SIG-M5 treated with dmso at 0.1 percent for 504 hours (cell line): Measurements from ENCODE around the gene BTBD1.

Experiments used
- DNase-seq: peaks from one replicate; lab custom pipeline; 2025; ENCODE audit not compliant: unreplicated experiment; lab: John Stamatoyannopoulos, UW

BTBD1 gene

GRCh38 chr15:83066734-83067637 lies at the start of gene BTBD1:
Gene BTBD1, minus strand, starts transcription at chr15:83067252. Its CDS starts 101 bp downstream, at chr15:83067151.
- peak; percentile 84 for DNase-seq

DNA sequence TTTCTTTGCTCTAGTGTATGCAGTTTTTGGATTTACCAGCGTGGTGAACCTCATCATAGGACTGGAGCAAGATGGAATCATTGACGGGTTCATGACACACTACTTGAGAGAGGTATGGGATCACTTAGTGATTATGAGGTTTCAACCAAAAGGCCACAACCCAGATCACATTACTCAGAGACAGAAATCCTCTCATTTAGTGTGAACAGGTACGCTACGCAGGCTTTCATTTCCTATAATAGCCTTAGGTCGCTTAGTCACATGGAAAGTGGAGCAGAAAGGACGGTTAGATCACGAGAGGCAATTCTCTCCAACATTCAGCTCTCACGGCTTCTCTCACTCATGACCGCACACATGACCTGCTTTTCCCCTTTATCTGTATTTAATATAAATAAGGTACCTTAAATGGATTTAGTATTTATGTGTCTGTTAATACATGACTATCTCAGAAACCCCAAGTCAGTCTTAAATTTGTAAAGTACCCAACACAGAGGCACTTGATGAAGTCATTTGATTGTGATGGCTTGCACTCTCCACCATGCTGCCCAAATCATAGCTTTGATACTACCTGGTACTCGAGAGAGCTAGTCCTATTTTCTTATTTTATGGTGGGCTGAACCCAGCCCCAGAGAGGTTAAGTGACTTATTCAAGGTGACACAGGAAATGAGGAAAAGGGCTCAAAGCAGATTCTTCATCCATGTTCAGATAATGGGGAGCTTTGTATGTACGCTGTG lies 48.9 kb upstream of the BTBD1 start:
- no peak for DNase-seq

DNA sequence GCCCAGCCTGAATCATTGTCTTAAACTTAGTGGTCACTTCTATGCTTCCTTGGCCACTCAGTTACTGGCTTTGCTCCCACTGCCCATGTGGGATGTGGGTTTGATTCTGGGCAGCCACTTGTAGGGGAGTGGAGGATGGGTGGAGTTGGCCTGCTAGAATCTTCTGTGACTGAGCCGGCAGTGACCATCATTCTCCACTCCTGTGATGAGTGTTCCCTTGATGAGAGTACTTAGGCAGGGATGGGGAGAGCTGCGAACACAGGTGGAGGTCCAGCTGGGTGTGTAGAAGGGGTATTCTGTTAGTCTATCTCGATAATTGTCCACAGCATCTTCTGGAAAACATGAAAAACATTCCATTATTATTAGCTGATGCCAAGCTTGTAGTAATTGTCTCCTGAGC lies 48.4 kb upstream of the BTBD1 start:
- DNase-seq: no peak

DNA sequence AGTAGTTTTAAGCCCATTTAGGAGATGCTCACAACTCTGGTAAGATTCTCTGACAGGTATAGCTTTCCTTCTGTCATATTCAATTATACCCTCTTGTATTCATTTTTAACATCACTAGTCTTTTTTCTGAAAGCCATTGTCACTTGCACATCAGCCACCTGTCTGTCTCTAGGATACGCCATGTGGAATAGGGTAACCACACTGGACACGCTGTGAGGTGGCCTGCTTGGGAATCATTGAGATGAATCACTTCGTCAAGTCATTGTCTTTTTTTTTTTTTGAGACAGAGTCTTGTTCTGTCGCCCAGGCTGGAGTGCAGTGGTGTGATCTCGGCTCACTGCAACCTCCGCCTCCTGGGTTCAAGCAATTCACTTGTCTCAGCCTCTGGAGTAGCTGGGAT lies 47.8 kb upstream of the BTBD1 start:
- DNase-seq: no peak

- no peak for DNase-seq
These were observed 47.0 kb upstream of the BTBD1 start for GRCh38 chr15:83113881-83114674.

DNA sequence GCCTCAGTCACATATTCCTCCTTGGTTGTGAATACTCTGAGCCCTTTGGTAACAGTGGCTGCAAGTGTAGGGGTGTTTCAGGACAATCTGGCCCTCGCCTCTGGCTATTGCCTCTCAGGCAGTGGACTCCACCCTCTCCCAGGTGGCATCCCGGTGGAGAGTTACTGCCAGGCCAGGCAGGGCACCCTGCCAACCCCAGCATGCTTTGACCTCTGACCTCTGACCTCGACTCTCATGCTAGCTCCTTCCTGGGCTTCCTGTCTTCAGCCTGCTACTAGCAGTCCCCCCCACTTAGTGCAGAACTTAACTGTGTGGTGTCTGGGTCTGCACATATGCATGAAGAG lies 45.9 kb upstream of the BTBD1 start:
- DNase-seq: no peak

DNA sequence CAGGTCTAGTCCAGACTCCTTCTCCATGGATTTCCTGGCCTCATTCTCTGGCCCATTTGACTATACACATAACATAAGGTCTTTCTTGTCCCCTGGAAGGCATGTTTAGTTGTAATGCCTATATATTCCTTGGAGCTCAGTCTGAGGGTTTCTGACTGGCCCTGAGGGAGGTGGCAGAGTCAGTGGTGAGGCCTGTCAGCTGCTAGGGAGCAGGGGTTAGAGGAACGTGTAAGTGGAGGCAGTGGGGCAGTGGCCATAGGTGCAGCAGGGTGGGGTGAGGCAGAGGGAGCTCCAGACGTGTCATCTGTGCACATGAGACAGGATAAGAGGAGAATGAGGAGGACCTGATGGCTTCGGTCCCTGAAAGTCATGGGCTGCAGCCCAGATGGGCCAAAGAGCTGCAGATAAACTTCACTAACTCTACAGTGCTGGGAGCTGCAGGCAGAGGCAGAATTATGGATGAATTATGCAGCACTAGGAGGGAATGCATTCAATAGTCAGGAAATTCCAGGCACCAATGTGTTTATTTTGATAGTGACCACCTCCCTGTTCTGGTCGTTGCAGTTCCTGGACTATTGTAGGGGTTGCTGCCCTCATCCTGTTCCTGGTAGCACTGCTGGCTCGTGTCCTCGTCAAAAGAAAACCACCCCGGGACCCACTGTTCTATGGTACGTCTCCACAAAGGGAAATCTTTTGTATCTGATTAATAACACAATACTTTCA lies 45.3 kb upstream of the BTBD1 start:
- no peak for DNase-seq

- no peak for DNase-seq
These were observed 44.1 kb upstream of the BTBD1 start for GRCh38 chr15:83111149-83111548.

DNA sequence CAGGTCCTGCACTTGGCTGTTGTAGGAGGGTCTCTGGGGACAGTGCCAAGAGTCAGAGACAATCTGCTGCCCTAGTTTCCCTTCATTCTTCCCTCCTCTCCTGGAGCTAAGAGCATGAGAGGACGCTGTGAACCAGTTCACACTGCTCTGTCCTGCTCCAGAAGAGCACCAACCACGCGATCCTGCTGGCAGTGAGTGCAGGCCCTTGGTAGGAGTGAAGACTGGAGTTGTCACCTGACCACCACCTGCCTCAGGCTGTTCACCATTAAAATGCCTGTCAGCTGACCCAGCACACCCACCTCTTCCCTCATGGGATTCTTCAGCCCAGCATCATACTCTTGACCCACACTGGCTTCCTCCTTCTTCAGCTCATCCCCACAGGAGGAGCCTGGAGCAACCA lies 43.3 kb upstream of the BTBD1 start:
- DNase-seq: no peak

DNA sequence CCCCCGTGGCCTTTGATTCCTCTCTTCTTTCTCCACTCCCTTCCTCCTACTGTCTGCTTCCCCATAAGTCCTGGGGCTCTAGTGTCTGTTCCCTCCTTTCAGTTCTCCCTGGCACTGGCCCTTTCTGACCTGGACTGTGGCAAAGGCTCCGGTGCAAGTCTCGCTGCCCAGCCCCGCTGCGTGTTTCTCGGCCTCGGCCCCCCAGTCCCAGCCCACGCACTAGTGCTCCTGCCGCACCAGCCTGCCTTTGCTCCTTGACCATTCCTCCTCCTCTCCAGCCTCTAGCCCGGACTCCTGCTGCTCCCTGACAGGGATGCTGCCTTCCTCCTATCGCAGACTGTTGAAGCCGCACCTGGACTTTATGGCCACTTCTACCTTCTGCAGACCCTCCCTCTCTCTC lies 42.5 kb upstream of the BTBD1 start:
- no peak for DNase-seq

DNA sequence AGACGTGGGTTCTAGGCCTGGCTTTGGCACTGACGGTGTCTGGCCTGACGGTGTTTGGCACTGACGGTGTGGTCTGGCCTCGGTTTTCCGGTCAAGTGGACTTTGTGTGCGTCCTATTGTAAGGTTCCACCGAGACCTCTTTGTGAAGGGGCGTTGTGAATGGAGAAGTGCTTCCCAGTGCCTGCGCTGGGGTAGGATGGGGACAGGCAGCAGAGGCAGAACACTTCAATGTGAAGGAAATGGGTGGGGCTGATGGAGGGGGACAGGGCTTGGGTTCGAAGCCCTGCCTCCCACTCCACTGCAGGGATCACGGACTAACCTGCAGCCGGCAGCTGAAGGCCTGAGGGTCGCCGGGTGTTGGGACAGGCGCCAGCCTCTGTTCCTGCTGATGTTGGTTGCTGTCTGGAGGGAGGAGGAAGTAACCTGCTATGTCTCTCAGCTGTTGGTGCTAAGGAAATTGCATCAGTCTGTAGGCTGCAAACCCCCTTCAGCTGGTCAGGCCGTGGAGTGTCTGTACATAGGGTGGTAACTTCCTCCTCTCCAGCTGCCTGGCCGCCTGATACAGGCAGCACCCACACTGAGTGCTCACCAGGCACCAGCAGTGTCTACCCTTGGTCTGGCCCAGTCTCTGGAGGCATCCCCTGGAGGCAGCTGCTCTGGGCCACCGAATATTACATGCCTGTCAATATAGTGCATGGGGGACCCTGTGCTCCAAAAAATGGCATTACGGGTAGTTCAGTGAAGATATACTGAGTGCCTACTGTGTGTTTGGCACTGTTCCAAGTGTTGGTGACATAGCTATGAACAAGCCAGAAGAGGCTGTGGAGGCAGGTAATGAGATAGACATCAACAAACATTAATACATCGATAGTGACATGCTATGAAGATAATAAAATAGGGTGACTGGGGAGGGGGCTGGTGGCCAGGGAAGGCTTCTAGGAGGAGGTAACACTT lies 41.5 kb upstream of the BTBD1 start:
- DNase-seq: peak; percentile 96

GRCh38 chr15:83107841-83108181 lies 40.8 kb upstream of the BTBD1 start:
- no peak for DNase-seq

DNA sequence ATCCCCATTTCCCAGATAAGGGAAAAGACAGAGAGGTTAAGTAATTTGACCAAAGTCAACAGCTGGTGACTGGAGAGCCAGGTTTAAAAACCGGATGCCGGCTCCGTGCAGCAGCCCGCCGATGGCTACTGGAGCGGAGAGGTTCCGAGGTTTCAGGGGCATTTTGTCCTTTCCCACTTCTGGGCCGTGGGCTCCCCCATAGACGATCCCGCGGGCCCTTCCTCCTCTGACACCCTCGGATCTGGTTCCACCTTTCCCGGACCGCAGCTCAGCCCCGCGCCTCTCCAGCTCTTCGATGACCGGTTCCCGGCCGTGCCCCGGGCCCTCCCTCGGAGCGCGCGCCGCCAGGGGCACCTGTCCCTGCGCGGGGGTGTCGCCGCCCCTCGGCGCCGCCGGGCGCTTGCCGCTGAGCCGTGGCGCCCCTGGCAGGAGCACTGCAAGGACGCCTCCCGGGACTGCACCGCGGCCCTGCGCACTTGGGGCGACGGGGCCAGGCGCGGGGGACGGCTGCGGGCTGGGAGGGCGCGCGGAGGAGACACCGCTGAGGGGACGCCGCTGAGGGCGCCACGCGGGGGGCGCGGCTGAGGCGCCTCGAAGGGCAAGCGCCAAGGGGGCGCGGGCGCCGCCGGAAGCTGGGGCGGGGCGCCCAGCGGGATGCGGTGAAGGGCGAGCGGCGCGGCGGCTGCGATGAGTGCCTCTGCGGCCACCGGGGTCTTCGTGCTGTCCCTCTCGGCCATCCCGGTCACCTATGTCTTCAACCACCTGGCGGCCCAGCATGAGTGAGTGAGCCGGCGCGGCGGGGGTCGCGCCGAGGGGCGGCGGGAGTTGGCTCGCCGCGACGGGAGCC lies 40.2 kb upstream of the BTBD1 start, which contains the start of gene TM6SF1:
Gene TM6SF1 (plus strand): TSS at position 652 of the 847 bp plus-strand sequence. CDS start 36 bp downstream, at position 688.
- no peak for DNase-seq

DNA sequence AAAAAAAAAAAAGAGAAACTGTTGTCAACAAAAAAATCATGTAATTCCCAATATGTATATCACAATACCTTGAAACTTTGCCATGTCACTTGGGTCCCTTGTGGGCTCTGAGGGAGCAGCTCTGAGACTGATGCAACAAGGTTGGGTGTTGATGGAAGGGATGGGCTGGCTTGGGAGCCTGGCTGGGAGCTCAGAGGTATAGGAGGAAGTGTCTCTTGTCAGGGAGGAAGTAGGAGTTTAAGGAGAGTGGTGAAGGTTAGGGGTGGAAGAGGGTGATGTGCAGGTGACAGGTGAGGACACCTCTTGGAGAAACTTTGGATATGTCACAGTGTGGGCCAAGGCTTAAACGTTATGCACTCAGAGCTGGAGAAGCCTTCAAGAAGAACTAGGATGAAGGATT lies 38.4 kb upstream of the BTBD1 start:
- no peak for DNase-seq

- DNase-seq: no peak
These were observed 37.1 kb upstream of the BTBD1 start for GRCh38 chr15:83104141-83104540.

DNA sequence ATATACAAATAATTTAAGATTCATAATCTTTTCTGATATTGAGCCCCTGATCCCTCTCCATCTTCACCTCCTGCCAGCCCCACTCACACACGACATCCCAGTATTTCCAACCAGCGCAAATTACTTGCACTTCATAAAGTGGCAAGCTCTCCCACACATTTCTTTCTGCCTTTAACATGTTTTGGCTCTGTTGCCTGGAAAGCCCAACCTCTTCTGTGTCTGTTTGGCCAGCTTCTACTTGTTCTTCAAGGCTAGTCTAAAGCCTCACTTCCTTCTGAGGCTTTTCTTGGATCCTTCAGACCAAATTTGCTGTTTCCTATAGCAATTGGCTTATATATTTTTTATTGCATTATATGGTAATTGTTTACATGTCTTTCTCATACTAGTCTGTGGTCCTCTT lies 35.3 kb upstream of the BTBD1 start:
- DNase-seq: no peak

DNA sequence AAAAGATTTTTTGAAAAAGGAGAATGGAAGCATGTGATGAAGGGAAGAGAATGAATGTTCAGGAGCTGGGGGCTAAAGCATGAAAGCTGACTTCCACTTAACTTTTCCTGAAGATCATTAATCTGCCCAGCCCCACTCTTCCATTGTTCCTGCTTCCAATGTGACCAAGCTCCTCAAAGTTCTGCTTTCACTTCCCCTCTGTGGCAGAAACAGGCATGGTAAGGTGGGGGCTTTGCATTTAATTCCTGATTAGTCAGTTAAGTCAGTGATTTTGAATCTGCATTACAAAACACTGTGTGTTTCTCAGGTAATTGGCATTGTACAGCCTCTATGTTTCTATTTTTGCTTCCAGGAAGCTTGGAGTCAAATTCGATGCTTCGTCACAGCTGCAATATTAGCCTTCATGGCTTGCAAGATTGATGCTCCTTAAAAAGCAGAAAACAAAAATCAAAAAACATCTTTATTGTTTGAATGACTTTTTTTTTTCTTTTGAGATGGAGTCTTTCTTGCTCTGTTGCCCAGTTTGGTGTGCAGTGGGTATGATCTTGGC lies 33.1 kb upstream of the BTBD1 start:
- peak; percentile 4 for DNase-seq

GRCh38 chr15:83099290-83099689 lies 32.2 kb upstream of the BTBD1 start:
- no peak for DNase-seq

DNA sequence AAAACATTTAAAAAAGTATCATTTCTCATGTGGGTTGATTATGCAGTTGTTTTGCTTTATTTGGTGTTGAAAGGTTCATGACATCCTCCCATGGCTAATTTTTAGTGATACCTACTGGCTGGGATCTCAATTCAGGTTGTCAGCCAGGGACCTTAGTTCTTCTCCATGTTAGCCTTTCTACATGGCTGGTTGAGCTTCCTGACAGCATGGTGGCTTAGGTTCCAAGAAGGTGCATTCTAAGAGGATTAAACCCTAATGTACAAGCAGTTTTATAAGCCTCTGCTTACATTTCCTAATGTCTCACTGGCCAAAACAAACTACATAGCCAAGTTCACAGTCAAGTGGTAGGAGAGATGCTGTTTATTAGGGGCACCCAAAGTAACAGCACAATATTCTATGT lies 31.0 kb upstream of the BTBD1 start:
- no peak for DNase-seq
